ENCODE data around the gene STON2.
"Not testable (repeated sequence)": the region's sequence is repeated elsewhere in the genome, so short reads cannot be mapped to it uniquely, and the experiment has no call there.

Gene STON2

GRCh38 chr14:81385886-81386285, 14.2 kb downstream of the STON2 start:
- TF ChIP-seq, protein P1, sequence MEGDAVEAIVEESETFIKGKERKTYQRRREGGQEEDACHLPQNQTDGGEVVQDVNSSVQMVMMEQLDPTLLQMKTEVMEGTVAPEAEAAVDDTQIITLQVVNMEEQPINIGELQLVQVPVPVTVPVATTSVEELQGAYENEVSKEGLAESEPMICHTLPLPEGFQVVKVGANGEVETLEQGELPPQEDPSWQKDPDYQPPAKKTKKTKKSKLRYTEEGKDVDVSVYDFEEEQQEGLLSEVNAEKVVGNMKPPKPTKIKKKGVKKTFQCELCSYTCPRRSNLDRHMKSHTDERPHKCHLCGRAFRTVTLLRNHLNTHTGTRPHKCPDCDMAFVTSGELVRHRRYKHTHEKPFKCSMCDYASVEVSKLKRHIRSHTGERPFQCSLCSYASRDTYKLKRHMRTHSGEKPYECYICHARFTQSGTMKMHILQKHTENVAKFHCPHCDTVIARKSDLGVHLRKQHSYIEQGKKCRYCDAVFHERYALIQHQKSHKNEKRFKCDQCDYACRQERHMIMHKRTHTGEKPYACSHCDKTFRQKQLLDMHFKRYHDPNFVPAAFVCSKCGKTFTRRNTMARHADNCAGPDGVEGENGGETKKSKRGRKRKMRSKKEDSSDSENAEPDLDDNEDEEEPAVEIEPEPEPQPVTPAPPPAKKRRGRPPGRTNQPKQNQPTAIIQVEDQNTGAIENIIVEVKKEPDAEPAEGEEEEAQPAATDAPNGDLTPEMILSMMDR (IDR thresholded peaks at IDR 0.05; ENCODE audit: low read depth, low read length, missing control alignments) = no peak
- no peaks in the 10 kb centered on the region for H3K27me3 ChIP-seq (replicated peaks)
- in situ Hi-C loops (cut with HindIII; ENCODE audit: low pct_ligation_motif_present, low sequenced_read_pairs) = no loop called here
- no peaks in the 10 kb centered on the region for H3K36me3 ChIP-seq (replicated peaks)
- no peak overlapping the region for H3K4me3 ChIP-seq (ENCODE audit: low read depth, low read length)
- no peak for DNase-seq
- no peak overlapping the region for H3K27ac ChIP-seq

- TF ChIP-seq, protein P1 (IDR thresholded peaks at IDR 0.05; ENCODE audit: low read depth, low read length, missing control alignments) = no peak
These were observed 14.7 kb downstream of the STON2 start for GRCh38 chr14:81385419-81385818.

DNA sequence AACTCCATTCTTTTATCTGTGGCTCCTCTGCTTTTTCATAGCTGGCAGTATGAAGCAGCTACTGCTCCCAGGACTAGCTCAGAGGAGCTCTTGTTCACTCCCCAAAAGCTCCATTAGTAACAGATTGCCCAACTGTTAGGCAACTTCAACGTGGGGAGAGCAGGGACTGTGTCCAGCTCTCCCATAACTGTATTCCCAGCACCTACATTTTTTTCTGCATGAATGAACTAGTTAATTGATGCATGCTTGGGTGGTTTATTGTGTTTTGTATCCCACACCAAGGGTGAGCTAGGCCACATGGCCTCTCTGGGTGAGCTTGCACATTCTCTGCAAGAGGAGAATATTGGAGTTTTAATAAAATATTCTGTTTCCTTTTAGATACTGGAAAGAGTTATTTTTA, 15.2 kb downstream of the STON2 start:
- no peaks in the 10 kb centered on the region for H3K27me3 ChIP-seq (replicated peaks)
- no peak overlapping the region for H3K4me3 ChIP-seq (ENCODE audit: low read depth, low read length)
- TF ChIP-seq, protein P1 (IDR thresholded peaks at IDR 0.05; ENCODE audit: low read depth, low read length, missing control alignments) = no peak
- no peaks in the 10 kb centered on the region for H3K36me3 ChIP-seq (replicated peaks)
- in situ Hi-C loops (cut with HindIII; ENCODE audit: low pct_ligation_motif_present, low sequenced_read_pairs) = no loop called here
- no peak for DNase-seq
- no peak overlapping the region for H3K27ac ChIP-seq

More at GRCh38 chr14:81385419-81385818, 14.7 kb downstream of the STON2 start:
- in situ Hi-C loops (cut with HindIII; ENCODE audit: low pct_ligation_motif_present, low sequenced_read_pairs) = no loop called here
- Histone ChIP-seq H3K36me3 (replicated peaks) (no peaks in the 10 kb centered on the region), H3K27me3 (replicated peaks) (no peaks in the 10 kb centered on the region), H3K27ac (no peak overlapping the region), H3K4me3 (ENCODE audit: low read depth, low read length) (no peak overlapping the region)
- DNase-seq = no peak

GRCh38 chr14:81382517-81383225, 17.5 kb downstream of the STON2 start:
- no peaks in the 10 kb centered on the region for H3K27me3 ChIP-seq (replicated peaks)
- H3K27ac ChIP-seq = no peak overlapping the region
- TF ChIP-seq, protein P1 (IDR thresholded peaks at IDR 0.05; ENCODE audit: low read depth, low read length, missing control alignments) = no peak
- H3K4me3 ChIP-seq (ENCODE audit: low read depth, low read length) = no peak overlapping the region
- in situ Hi-C loops (cut with HindIII; ENCODE audit: low pct_ligation_motif_present, low sequenced_read_pairs) = no loop called here
- H3K36me3 ChIP-seq (replicated peaks) = no peaks in the 10 kb centered on the region
- DNase-seq = no peak

DNA sequence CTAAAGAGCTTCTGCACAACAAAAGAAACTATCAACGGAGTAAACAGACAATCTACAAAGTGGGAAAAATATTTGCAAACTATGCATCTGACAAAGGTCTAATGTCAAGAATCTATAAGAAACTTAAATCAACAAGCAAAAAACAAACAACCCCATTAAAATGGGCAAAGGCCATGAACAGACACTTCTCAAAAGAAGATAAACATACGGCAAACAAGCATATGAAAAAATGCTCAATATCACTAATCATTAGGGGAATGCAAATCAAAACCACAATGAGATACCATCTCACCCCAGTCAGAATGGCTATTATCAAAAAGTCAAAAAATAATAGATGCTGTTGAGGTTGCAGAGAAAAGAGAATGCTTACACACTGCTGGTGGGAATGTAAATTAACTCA, 20.1 kb downstream of the STON2 start:
- H3K27me3 ChIP-seq (replicated peaks); H3K27ac ChIP-seq; H3K36me3 ChIP-seq (replicated peaks); H3K4me3 ChIP-seq (ENCODE audit: low read depth, low read length); in situ Hi-C loops (cut with HindIII; ENCODE audit: low pct_ligation_motif_present, low sequenced_read_pairs); DNase-seq: not testable (repeated sequence)

GRCh38 chr14:81371802-81372201, 28.3 kb downstream of the STON2 start:
- Histone ChIP-seq H3K27ac (no peak overlapping the region), H3K4me3 (ENCODE audit: low read depth, low read length) (no peak overlapping the region), H3K36me3 (replicated peaks) (no peaks in the 10 kb centered on the region), H3K27me3 (replicated peaks) (no peaks in the 10 kb centered on the region)
- no peak for DNase-seq
- in situ Hi-C loops (cut with HindIII; ENCODE audit: low pct_ligation_motif_present, low sequenced_read_pairs) = no loop called here
- TF ChIP-seq, protein P1 (IDR thresholded peaks at IDR 0.05; ENCODE audit: low read depth, low read length, missing control alignments) = no peak
